Stimulated activated CD8-positive, alpha-beta memory T cell treated with anti-CD3 and anti-CD28 coated beads, Interleukin-4, amount 100 ng/mL, for 24 hours (primary cell): ENCODE measurements around the gene RNU5B-1.
"Not testable (repeated sequence)": the region's sequence is repeated elsewhere in the genome, so short reads cannot be mapped to it uniquely, and the experiment has no call there.

Source experiments
- DNase-seq: peaks from one replicate; pipeline ENCODE4 v3.0.0-alpha.2; 2020; ENCODE audit warnings: low read depth

RNU5B-1 gene

DNA sequence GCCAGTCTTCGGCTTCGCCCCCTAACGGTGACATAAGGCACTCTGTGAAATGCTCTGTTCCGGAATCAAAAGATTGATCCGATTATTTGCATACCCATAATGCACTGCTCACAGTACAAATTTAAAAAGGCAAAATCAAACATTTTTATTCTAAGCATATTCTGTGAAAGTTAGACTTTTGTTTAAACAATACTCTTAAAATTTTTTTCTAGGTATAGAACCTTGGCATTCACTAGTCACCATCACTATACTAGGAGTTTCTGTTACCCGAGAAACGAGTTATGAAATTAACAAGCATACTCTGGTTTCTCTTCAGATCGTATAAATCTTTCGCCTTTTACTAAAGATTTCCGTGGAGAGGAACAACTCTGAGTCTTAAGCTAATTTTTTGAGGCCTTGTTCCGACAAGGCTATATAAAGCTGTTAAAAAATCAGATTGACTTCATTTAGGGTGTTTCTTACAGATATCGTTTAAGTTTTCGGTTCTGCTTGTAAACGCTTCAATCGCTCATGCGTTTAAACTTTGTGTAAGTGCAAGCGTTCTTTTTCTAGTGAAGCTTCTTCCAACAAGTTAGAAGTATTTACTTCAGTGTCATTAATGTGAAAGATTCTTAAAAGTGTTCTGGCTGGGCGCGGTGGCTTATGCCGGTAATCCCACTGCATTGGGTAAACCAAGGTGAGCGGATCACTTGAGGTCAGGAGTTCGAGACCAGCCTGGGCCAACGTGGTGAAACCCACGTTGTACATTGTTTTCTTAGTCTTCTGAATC is at the start of gene RNU5B-1:
RNU5B-1 (plus strand) TSS at position 297 of the 769 bp plus-strand sequence.
- peak; percentile 73 for DNase-seq

DNA sequence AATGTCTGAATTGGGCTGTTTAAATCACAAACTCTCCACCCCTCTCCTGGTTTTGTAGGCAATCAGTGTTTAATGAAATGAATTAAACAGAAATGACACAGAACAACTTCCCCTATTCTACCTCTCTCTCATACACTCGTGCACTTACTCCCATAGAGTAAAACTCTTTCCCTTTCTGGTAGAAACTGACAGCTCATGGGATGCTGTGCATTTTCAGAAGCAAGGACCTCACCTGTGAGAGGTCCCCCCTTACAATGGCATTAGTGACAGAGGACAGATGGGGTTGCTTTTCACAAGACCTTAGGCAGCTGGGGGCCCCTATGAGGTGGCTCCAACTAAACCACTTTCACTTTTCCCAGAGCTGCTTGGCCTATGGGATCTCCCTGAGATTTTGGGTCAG is 49.7 kb upstream of the RNU5B-1 start:
- no peak for DNase-seq

DNA sequence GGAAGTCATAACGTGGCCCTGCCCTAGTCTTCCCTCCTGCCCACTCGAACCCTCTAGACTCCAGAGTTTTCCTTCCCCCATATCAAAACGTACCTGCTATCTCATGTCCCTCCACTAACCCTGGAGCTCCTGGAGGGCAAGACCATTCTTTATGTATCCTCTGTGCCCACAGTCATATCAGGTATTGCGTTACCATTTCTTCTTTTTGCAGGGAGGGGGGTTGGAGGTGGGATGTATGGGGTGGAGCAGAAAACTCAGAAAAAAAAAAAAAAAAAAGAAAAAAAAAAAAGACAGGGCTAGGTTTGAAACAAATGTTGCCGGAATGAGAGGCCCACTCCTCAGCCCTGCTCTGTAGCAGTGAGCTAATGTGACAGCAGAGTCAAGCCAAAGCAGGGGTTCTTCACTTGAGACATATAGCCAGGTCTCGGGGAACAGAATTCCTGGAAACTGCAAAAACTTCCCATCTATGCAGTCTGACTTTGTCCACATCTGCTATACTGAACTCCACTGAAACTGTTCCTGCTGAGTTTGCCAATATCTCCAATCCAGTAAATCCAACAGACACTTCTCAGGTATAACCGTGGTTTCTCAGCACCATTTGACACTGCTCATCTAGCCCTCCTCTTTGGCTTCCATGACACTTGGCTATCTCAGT is 48.9 kb upstream of the RNU5B-1 start:
- no peak for DNase-seq

DNA sequence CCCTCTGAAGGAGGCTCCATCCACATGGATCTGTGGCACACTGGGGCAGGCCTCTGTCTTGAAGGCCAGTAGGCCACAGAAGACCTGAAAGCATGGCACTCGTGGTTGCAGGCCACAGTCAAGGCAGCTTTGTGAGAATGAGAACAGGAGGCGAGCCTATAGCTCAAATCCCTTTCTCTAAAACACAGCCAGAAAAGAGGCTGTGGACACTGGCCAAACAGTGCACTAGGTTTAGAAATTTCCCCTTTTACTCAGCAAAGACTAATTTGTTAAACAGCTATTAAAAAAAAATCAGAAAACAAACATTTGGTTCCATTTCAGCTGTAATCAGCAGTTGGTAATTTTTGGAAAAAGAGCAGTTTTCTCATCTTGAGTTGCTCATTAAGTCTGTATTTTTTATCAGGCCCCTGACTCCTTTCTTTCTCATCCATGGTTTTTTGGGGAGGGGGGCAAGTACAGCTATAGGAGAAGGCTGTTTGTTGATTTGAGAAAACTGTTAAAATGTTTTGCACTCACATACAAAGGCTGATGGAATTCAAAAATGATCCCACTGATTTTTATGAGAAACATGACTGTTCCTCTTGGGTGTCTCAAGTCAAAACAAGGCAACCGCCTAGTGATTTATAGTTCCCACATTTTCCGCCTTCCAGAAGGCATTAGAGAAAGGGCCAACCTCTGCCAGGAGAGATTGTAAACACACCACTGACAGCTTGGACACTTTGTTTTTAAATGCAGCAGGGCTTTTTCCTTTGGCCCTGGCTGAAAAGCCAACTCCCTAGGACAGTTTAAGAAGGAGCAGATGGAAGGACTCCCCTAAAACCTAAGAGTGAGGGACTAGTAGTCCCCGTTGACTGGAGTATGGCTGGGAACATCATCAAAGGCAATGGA is 45.9 kb upstream of the RNU5B-1 start:
- DNase-seq = no peak

DNA sequence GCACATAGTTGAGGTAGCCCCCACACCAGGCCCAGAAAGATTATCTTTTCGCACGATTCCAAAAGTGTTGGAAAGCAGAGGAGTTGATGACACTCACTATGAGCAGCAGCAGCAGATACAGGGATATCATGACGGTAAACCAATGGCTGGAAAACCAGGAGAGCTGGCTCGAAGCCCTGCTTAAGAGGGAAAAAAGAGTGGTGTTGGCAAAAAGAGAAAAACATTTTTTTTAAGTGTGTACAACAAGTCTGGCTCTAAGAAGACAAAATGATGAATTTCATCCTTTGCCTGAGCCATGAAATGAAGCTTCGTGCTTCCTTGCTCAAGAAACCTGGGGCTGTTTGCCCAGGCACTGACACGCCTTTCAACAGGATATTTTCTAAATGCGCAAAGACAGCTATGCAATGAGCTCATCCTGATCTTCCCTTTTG is 45.1 kb upstream of the RNU5B-1 start:
- no peak for DNase-seq

DNA sequence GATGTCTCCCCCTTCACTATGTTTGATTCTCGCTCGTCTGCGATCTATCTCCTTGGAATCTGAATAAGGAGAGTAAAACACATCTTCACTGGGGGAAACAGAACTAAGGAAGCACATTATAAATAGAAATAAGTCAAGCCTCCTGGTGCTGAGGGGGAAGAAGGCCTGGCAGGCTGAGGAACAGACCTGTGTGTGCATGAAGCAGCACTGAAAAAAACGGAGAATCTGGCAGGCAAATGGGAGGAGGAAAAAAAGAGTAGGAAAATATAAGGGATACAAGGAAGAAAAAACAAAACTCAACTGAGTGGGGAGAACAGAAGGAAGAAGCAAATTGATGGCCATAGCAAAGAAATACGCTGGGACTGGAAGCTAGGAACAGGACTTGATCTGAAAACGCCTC is 43.5 kb upstream of the RNU5B-1 start:
- DNase-seq = no peak

DNA sequence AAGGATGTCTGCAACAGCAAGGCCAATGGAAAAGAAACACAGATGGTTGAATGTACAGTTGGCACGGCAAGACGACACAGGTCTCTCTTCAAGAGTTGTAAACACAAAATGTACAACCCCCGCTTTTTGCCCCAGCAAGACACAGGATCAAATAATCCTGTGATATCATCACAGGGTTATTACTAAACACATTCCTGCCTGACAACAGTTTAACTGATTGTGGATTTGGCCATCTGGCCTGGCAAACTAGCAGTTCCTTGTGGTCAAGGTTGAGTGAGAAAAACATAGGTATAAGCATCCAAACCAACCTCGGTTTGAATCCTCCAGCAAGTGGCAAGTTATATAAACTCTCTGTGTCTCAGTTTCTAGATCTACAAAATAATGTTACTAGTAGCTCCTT is 41.2 kb upstream of the RNU5B-1 start:
- DNase-seq = no peak

DNA sequence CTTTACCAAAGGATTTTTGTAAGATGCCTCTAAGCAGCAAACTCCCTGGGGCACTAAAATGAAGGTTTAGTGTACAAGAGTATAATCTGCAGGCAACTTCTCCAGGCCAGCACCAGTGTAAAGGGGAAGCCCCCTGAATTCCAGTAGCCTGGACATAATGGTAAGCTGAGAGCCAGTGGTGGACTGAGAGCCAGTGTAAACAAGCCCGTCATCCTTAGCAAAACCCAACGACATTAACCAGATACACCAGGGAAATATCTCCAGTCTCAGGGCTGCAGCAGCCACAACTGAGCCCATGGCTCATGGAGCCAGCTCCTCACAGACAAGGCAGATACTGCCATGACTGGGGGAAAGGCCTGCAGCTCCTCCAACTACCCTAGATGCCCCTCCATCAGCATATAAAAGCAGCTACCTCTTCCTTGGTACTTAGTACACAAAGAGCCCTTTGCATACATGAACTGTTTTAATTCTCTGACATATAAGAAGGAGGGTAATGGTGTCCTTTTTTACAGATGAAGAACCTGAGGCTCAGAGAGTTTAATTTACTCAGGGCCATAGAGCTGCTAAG is 39.5 kb upstream of the RNU5B-1 start:
- DNase-seq = no peak

DNA sequence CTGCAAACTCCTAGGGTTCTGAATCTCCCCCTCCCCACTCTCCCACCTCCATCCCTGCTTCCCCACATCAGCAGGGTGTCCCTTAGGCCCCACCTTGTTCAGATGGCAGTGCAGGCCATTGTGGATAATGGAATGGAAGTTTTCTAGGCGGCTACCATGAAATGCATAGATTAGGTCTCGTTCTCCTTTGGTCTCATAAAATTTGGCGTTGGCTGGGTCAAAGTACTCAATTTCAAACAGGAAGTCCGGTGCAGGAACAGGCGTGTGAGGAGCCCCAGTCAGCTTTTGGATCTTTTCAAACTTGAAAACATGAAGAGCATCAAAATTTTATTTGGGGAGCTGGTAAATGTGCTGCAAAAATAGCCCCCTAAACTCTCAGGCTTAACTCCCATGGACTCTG is 38.0 kb upstream of the RNU5B-1 start:
- no peak for DNase-seq

DNA sequence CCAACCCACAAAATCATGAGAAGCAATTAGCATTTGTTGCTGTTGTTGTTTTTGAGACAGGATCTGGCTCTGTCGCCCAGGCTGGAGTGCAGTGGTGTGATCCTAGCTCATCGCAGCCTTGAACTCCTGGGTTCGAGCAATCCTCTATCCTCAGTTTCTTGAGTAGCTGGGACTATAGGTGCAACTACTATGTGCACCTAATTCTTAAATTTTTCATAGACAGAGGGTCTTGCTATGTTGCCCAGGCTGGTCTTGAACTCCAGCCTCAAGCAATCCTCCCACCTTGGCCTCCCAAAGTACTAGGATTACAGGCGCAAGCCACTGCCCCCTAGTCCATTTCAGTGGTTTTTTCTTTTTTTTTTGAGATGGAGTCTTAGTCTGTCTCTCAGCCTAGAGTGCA is 36.1 kb upstream of the RNU5B-1 start:
- no peak for DNase-seq

DNA sequence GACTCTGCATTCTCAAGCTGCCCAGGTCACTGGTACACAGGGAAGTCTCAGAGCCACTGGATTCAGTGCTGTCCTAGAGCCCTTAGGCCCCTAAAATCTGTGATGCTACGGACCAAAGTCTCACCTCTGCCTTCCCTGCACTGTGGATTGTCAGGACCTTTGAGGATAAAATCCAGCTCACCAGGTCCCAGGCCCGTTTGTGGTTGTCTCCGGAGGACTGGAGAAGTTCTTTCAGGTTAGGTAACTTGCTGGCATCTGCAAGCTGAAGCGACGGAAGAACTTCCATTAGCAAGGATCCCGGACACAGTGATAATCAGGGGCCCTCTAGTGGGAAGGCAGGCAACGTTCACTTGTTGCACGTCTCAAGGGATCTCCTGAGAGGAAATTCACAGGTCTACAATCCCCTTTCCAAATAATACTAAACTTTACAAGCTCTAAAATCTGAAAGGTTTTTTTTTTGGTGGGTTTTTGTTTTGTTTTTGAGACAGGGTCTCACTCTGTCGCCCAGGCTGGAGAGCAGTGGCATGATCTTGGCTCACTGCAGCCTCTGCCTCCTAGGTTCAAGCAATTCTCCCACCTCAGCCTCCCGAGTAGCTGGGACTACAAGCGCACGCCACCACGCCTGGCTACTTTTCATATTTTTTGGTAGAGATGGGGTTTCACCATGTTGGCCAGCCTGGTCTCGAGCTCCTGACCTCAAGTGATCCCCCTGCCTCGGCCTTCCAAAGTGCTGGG is 33.5 kb upstream of the RNU5B-1 start:
- DNase-seq = not testable (repeated sequence)

DNA sequence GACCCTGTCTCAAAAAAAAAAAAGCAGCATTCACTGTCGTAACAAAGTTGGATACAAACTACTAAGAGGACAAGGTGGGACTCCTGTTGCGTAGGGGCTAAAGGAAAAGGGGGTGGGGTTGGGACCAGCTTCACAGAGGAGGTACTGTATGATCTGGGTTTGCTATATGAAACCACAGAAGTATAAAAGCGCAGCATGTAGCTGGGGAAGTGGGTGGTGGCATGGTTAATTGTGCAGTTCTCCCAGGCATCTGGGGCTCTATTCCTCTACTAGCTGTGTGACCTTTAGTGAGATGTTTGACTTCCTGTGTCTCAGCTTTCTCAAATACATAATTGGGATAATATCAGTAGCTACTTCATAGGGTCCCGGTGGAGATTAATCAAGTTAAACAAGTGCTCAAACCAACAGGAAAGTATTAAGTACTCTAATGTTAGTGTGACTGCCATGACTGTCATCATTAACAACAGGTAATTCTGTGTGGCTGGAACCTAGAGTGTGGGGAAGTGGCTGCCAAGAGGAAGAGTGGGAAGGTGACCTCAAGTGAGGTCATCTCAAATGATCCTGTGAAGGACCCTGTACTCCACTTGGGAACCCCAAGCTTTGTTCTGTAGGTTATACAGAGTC is 29.3 kb upstream of the RNU5B-1 start:
- DNase-seq = no peak

DNA sequence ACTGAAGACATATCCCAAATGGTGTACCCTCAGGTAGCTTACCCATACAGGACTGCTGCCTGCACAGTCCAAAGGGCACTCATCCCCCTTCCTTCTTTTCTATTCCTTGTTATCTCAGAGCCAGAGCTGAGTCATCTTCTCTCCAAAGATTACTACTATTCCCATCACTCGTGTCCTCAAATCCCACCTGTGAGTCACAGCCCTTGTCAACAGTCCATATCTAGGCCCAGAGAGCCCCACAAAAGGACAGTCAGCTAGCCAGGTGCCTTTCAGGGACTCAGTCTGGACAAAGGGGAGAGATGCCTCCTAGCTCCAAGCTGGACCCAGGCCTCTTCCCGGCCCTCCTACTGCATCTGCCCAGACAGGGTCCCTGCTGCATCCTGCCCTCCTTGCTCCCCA is 28.8 kb upstream of the RNU5B-1 start:
- no peak for DNase-seq

DNA sequence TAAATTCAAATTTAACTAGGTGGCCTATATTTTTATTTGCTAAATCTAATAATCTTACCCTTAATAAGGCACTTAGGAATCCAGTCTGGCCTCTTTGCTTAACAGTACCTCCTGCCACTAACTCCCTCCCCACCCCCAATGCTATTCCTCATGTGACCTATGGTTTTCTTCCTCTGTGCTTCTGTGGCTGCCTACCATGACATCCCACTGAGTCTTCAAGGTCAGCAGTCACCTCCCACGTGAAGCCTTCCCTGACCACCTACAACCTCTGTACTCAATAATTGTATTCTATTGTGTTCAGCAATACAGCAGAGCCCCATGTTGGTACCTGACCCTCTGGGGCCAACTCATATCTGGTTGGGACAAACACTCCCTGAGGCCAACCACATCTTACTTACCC is 27.5 kb upstream of the RNU5B-1 start:
- DNase-seq = no peak

DNA sequence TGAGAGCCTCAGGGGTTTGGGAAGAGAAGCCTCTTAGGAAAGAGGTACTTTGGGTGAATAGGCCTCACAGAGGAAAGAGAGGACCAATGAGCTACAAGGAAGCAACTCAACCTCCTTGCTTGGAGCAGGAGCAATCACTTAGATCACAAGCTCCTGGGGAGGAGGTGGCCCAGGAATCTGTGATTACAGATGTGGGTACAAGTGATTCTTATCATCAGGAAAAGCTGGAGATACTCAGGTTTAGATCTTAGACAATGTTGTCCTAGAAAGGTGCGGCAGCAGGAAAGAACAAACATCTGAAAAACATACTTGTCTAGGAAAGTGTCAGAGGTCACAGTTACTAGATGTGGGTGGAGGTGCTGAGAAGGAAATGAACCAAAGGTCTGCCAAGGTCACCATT is 26.0 kb upstream of the RNU5B-1 start:
- DNase-seq = no peak

DNA sequence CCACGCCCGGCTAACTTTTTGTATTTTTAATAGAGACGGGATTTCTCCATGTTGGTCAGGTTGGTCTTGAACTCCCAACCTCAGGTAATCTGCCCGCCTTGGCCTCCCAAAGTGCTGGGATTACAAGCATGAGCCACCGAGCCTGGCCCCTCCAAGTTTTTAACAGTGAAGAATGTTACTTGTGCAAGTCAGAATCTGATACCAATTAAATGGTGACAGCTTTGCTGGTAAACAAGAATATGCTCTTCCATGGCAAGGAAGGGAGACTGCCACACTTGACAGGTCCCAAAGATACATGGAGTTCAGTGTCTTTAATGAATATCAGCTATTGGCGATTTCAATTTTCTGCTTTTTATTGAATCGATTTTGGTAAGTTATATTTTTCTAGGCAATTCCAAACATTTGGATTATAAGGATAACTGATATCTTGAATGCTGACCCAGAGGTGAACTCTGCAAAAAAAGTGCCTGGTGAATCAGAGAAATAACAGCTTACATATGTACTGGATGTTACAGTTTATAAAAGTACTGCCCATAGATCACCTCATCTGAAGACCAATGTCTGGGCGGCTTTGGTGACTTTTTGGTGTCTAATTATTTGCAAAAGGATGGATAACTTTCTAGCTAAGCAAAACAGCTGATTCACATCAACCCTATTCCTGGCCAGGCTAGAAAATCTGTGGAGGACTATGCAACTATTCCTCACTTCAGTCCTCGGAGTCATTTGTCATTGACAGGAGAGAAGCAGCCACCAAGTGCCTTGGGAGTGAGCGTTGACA is 19.0 kb upstream of the RNU5B-1 start:
- DNase-seq = no peak

DNA sequence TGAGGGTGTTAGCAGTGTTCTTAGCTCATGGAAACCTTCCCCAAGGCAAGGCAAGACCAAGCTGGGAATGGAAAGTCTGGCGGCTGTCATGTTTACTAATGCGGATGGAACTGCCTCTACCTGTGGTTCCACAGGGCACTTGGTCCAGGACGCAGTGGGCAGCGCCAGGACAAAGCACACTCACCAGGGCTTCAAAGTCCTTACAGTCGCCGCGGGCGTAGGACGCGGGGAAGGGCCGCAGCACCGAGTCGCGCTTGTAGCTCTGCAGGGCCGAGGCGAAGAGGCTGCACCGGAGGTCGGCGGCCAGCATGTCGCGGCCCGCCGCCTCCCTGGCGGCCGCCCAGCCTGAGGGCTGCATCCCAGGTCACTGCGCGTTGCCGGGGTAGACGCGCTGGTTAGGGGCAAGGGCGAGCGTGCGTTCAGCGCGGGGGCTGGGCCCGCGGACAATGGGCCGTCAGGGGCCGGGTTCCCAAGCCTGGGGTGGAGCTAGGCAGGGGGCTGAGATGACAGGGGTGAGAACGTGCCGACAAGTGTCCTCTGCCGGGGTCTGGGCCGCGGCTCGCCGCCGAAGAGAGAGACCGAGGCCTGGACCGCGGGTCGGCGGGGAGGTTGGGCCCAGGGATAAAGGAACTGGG is 18.3 kb upstream of the RNU5B-1 start:
- DNase-seq = no peak

DNA sequence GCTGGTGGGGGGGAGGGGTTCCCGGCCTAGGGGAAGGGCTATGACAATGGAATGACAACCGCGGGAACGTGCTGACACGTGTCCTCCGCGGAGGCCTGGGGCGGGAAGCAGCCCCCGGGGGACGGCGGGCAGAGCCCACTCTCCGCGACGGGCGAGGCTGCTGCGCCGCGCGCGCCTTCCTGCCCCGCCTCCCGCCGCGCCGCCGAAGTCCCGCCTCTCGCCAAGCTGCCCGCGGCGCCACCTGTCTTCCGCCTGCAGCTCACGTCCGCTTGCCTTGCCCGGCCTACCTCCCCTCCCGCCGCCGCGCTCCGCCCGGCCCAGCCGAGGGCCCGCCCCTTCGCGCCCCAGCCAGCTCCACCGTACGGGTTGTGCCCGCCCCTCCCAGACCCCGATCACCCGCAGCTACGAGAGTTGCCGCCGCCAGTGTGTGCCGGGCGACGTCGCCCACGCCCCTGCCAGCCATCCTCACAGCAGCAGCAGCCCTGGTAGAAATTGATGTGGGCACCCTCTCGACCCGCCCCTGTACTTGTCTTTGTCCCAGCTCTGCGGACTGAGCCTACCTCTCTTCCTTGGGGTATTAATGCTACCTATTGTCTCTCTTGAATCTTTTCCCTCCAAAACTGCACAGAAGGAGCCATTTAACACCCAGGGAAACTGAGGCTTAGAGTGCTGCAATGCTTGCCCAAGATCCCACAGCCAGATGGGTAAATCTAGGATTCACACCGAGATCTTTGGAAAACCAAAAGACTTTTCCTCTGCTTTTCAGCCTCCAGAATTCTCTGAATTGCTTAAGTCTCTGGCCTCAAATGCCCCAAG is 17.6 kb upstream of the RNU5B-1 start, which contains the start of gene PARP16:
PARP16 (minus strand) TSS at position 180 of the 816 bp plus-strand sequence. CDS start 457 bp downstream, outside the sequence.
- DNase-seq = peak; percentile 89

DNA sequence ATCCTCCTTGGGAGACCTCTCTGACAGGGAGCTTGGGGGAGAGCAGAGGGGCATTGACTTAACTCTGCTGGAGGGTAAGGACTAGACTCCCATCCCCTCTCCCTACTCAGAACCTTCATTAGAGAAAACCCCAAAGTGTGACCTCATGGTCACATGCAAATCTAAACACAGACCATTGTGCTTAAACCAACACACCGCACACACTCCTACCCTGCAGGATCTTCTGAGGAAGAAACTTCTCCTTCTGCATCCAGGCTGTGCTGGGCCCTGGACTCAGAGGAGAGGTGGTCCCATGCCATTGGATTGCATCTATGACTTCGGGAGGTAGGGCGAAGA is 17.0 kb upstream of the RNU5B-1 start:
- DNase-seq = no peak
